Upper lobe of left lung (tissue), 4 donors: ENCODE measurements around the gene TMEM40.

Source experiments
- CTCF ChIP-seq, 6 experiments: fragments of 450-650 bp in 4 of 6; fragments of 200-600 bp in 2 of 6; sonication (generic) in 2 of 6; IDR thresholded peaks; one replicate each; pipeline ENCODE4 v1.5.1; 2016 to 2019; ENCODE audit warnings: antibody characterized with exemption in 6 of 6
- EP300 ChIP-seq, 4 donors: sonication (generic); formaldehyde crosslinking; IDR thresholded peaks; one replicate each; pipeline ENCODE4 v1.5.1; 2017; ENCODE audit warnings: antibody characterized with exemption in 4 of 4, control low read depth in 2 of 4
- POLR2A ChIP-seq, 4 donors: fragments of 450-650 bp; IDR thresholded peaks; one replicate each; pipeline ENCODE4 v1.5.1; 2016 to 2017; ENCODE audit warnings: antibody characterized with exemption in 4 of 4, mild to moderate bottlenecking in 2 of 4

GRCh38 chr3:12687948-12688347, 71.1 kb downstream of the TMEM40 start:
- TF ChIP-seq CTCF (IDR thresholded peaks at IDR 0.05), result no peak
- no peak for TF ChIP-seq EP300 (IDR thresholded peaks at IDR 0.05)
- no peak for TF ChIP-seq POLR2A (IDR thresholded peaks at IDR 0.05)
